Measurements from ENCODE around the gene OR52R1. TPM values are rescaled to one million over a fixed set of nuclear protein-coding genes. Genes with fewer than 3 reads are reported as not detected.
"Not testable (repeated sequence)": the region's sequence is repeated elsewhere in the genome, so short reads cannot be mapped to it uniquely, and the experiment has no call there.

The OR52R1 gene
- total and polyA plus RNA-seq, 9 donors = not detected

- Histone ChIP-seq H3K4me3 (no peak overlapping the region), H3K36me3 (no peaks in the 10 kb centered on the region), H3K4me1 (ENCODE audit: insufficient read depth) (no peaks in the 10 kb centered on the region), H3K27me3 (no peaks in the 10 kb centered on the region), H3K9me3 (no peaks in the 10 kb centered on the region), H3K27ac (no peak overlapping the region)
- intact Hi-C loops (cut with DNase I) = no loop called here
- no peak for TF ChIP-seq CTCF (IDR thresholded peaks at IDR 0.05)
- TF ChIP-seq EP300 (IDR thresholded peaks at IDR 0.05) = no peak
- no peak for TF ChIP-seq POLR2A (IDR thresholded peaks at IDR 0.05)
- DNase-seq = no peak
- WGBS, 3 donors = 47 to 72% (median 59%) methylated on average over 2 of the region's 2 CpGs
Measured at GRCh38 chr11:4809246-4809645, 5.1 kb upstream of the OR52R1 start.

GRCh38 chr11:4808476-4808875 is 4.3 kb upstream of the OR52R1 start:
- no peak overlapping the region for H3K4me3 ChIP-seq
- no peaks in the 10 kb centered on the region for H3K27me3 ChIP-seq
- no peaks in the 10 kb centered on the region for H3K4me1 ChIP-seq (ENCODE audit: insufficient read depth)
- no peak for TF ChIP-seq CTCF (IDR thresholded peaks at IDR 0.05)
- no peak for TF ChIP-seq POLR2A (IDR thresholded peaks at IDR 0.05)
- TF ChIP-seq EP300 (IDR thresholded peaks at IDR 0.05) = no peak
- 83 to 92% (median 88%) methylated on average over 1 of the region's 1 CpG for WGBS, 3 donors
- H3K9me3 ChIP-seq = no peaks in the 10 kb centered on the region
- H3K27ac ChIP-seq = no peak overlapping the region
- H3K36me3 ChIP-seq = no peaks in the 10 kb centered on the region
- intact Hi-C loops (cut with DNase I) = no loop called here
- DNase-seq = no peak

GRCh38 chr11:4801316-4801715 is 2.9 kb downstream of the OR52R1 start:
- intact Hi-C loops (cut with DNase I); H3K27ac ChIP-seq; H3K9me3 ChIP-seq: not testable (repeated sequence)

GRCh38 chr11:4798427-4799183 is 5.6 kb downstream of the OR52R1 start:
- Histone ChIP-seq H3K9me3 (no peaks in the 10 kb centered on the region), H3K4me3 (no peak overlapping the region), H3K4me1 (ENCODE audit: insufficient read depth) (no peaks in the 10 kb centered on the region), H3K27me3 (no peaks in the 10 kb centered on the region), H3K27ac (no peak overlapping the region), H3K36me3 (no peaks in the 10 kb centered on the region)
- no peak for DNase-seq
- TF ChIP-seq EP300 (IDR thresholded peaks at IDR 0.05) (no peak), POLR2A (IDR thresholded peaks at IDR 0.05) (no peak), CTCF (IDR thresholded peaks at IDR 0.05) (no peak)
- 70 to 76% (median 75%) methylated on average over 6 of the region's 6 CpGs for WGBS, 3 donors
- intact Hi-C loops (cut with DNase I) = no loop called here

More at GRCh38 chr11:4801316-4801715, 2.9 kb downstream of the OR52R1 start:
- DNase-seq; H3K36me3 ChIP-seq; H3K4me1 ChIP-seq (ENCODE audit: insufficient read depth); H3K27me3 ChIP-seq; H3K4me3 ChIP-seq: not testable (repeated sequence)
- WGBS, 3 donors = 84 to 87% (median 86%) methylated on average over 5 of the region's 5 CpGs

GRCh38 chr11:4797206-4797605 is 7.0 kb downstream of the OR52R1 start:
- no peaks in the 10 kb centered on the region for H3K27me3 ChIP-seq
- TF ChIP-seq POLR2A (IDR thresholded peaks at IDR 0.05) = no peak
- TF ChIP-seq CTCF (IDR thresholded peaks at IDR 0.05) = no peak
- no peak for TF ChIP-seq EP300 (IDR thresholded peaks at IDR 0.05)
- no peaks in the 10 kb centered on the region for H3K9me3 ChIP-seq
- H3K27ac ChIP-seq = no peak overlapping the region
- intact Hi-C loops (cut with DNase I) = no loop called here
- no peak for DNase-seq
- H3K4me1 ChIP-seq (ENCODE audit: insufficient read depth) = no peaks in the 10 kb centered on the region
- 29 to 32% (median 30%) methylated on average over 2 of the region's 2 CpGs for WGBS, 3 donors
- H3K36me3 ChIP-seq = no peaks in the 10 kb centered on the region
- H3K4me3 ChIP-seq = no peak overlapping the region

Measured in ovary (tissue), 9 donors.